T-cell (primary cell): Measurements from ENCODE around the gene CTU2. TPM values are rescaled to one million over a fixed set of nuclear protein-coding genes. Genes with fewer than 3 reads are reported as not detected.

Experiments
- ATAC-seq, 4 experiments: fragments of 200-7000 bp in 3 of 4; fragments of 150-1000 bp in 1 of 4; cut with Tn5 transposase; replicated peaks in 1 of 4; 1 replicate in 3 of 4; 2 replicates in 1 of 4; pipeline ENCODE4 v1.10.0; 2021; ENCODE audit warnings: moderate library complexity in 3 of 4, mild to moderate bottlenecking in 2 of 4, moderate number of reproducible peaks in 1 of 4
- CTCF ChIA-PET, 2 donors: fragments of 300-600 bp; sonication (Branson Sonifier 250); formaldehyde crosslinking; loops; one replicate each; lab custom pipeline; 2022; ENCODE audit warnings: antibody characterized with exemption in 2 of 2; lab: Charles Lee
- POLR2A ChIA-PET, 2 donors: fragments of 300-600 bp; sonication (Branson Sonifier 250); formaldehyde crosslinking; loops; one replicate each; lab custom pipeline; 2022; ENCODE audit warnings: antibody characterized with exemption in 2 of 2; lab: Charles Lee
- DNase-seq, 35 experiments: peaks; one replicate each; pipeline versions ENCODE4 v3.0.0 to v3.0.0-alpha.2; 2013 to 2023
- H3K27ac ChIP-seq: one replicate; pipeline ENCODE4 v1.5.1; 2013; ENCODE audit warnings: low read length
- H3K27me3 ChIP-seq, 2 experiments: replicated peaks in 1 of 2; 1 replicate in 1 of 2; 2 replicates in 1 of 2; pipeline versions ENCODE4 v1.6.1 to v1.7.0; 2013; ENCODE audit warnings: low read length in 1 of 2, mixed read lengths in 1 of 2; ENCODE audit not compliant: control insufficient read depth in 2 of 2, insufficient read depth in 2 of 2; ENCODE audit errors: extremely low read depth in 1 of 2
- H3K36me3 ChIP-seq, 2 donors: 1 replicate in 1 of 2; 2 replicates in 1 of 2; pipeline versions ENCODE4 v1.6.1 to v1.7.0; 2013; ENCODE audit warnings: low read length in 1 of 2; ENCODE audit not compliant: control insufficient read depth in 2 of 2, insufficient read depth in 1 of 2; ENCODE audit errors: extremely low read depth in 1 of 2
- H3K4me1 ChIP-seq, 2 experiments: 1 replicate in 1 of 2; 2 replicates in 1 of 2; pipeline versions ENCODE4 v1.6.1 to v1.7.0; 2013; ENCODE audit warnings: low read length in 2 of 2, mixed read lengths in 1 of 2; ENCODE audit not compliant: insufficient read depth in 2 of 2, control insufficient read depth in 1 of 2; ENCODE audit errors: extremely low read depth in 1 of 2
- H3K4me3 ChIP-seq, 2 donors: 1 replicate in 1 of 2; 2 replicates in 1 of 2; pipeline versions ENCODE4 v1.5.1 to v1.7.0; 2013; ENCODE audit warnings: mild to moderate bottlenecking in 2 of 2, low read length in 1 of 2, moderate library complexity in 1 of 2; ENCODE audit not compliant: control insufficient read depth in 1 of 2; ENCODE audit errors: extremely low read depth in 1 of 2
- H3K9me3 ChIP-seq: 2 replicates; pipeline ENCODE4 v1.7.0; 2013
- H3K27ac Mint-ChIP-seq, 2 donors: one replicate each; pipeline ENCODE4 v1.8.0; 2020 to 2021; ENCODE audit warnings: mild to moderate bottlenecking in 2 of 2, mixed read lengths in 2 of 2
- H3K27me3 Mint-ChIP-seq, 2 donors: one replicate each; pipeline ENCODE4 v1.8.0; 2021 to 2022; ENCODE audit warnings: mixed read lengths in 2 of 2
- H3K36me3 Mint-ChIP-seq: one replicate; pipeline ENCODE4 v1.8.0; 2021; ENCODE audit warnings: mixed read lengths
- H3K4me1 Mint-ChIP-seq, 3 donors: one replicate each; pipeline ENCODE4 v1.8.0; 2020 to 2022; ENCODE audit warnings: mixed read lengths in 3 of 3, mild to moderate bottlenecking in 1 of 3
- H3K4me3 Mint-ChIP-seq, 3 donors: one replicate each; pipeline ENCODE4 v1.8.0; 2020 to 2022; ENCODE audit warnings: mild to moderate bottlenecking in 3 of 3, mixed read lengths in 3 of 3, moderate library complexity in 3 of 3
- H3K9me3 Mint-ChIP-seq, 3 donors: one replicate each; pipeline ENCODE4 v1.8.0; 2020 to 2022; ENCODE audit warnings: mixed read lengths in 3 of 3
- WGBS: methylation state at CpG from one replicate; pipeline ENCODE4 v1.1.5; 2013; ENCODE audit warnings: missing lambda C conversion rate; ENCODE audit not compliant: insufficient coverage; 5-methylcytosine and 5-hydroxymethylcytosine counted together
- total RNA-seq, 35 experiments: library from RNA in 6 of 35; stranded (reverse) in 6 of 35; fragments of 120-200 nt in 1 of 35; gene quantifications; one replicate each; pipeline versions ENCODE4 v1.2.1 to v1.2.4 and lab custom pipeline; 2013 to 2026

Gene CTU2
- total RNA-seq, 5 donors from 2014 or later (not counting 1 experiment from before 2014, with no cell fraction given) = 30.1 to 39.5 (median 38.6) TPM

DNA sequence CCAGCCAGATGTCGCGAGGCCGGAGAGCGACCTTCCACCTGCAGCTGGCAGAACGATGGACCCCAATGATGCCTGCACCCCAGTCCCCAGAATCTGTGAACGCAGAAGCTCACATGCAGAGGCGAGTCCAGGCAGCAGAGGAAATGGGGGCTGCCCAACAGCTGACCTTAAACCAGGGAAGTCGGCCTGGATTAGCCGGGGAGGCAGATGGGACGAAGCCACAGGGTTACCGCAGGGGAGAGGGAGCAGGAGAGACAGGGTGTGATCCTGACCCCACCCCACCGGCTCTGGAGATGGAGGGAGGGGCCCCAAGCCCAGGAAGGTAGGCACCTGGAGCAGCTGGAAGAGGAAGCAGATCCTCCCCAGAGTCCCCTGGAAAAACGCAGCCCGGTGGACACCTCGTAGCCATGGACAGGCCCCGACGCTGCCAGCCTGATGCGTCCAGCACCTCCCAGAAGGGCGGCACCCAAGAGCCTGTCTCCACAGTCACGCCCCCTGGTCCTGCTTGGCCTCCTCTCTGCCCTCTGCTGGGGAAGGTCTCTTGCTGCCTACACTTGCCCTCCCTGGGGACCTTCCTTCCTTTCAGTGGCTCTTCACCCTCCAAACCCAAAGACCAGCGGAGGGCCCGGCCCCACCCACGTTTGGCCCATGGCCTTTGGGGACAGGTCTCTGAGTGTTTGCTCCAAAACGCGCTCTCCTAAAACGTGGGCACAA, 41.4 kb downstream of the CTU2 start:
- Histone ChIP-seq H3K36me3 (peaks cover 15 to 18% of the 10 kb centered on the region in 2 donors), H3K27me3 (no peaks in the 10 kb centered on the region), H3K4me1 (peaks cover 10 to 43% of the 10 kb centered on the region in 2 experiments), H3K4me3 (no peak overlapping the region), H3K27ac (no peak overlapping the region), H3K9me3 (no peaks in the 10 kb centered on the region)
- no peak for ATAC-seq
- Mint-ChIP-seq H3K27me3 (no peaks in the 10 kb centered on the region), H3K4me1 (peaks cover 18 to 41% (median 28%) of the 10 kb centered on the region in 3 donors), H3K9me3 (no peaks in the 10 kb centered on the region), H3K4me3 (no peak overlapping the region), H3K36me3 (no peaks in the 10 kb centered on the region), H3K27ac (peak overlapping the region; percentile 57 to 58)
- ChIA-PET POLR2A (no interaction called here), CTCF (interaction anchor here in 1 of 2 donors (0.6 to 0.9 kb wide), 2 partner anchors 12 to 37 kb away, joined by 3 read pairs; partner anchors contain the start of gene PIEZO1)
- peak in 5 of 35 experiments; percentile 16 to 51 (median 32) for DNase-seq
- 98% methylated on average over 18 of the region's 26 CpGs for WGBS

DNA sequence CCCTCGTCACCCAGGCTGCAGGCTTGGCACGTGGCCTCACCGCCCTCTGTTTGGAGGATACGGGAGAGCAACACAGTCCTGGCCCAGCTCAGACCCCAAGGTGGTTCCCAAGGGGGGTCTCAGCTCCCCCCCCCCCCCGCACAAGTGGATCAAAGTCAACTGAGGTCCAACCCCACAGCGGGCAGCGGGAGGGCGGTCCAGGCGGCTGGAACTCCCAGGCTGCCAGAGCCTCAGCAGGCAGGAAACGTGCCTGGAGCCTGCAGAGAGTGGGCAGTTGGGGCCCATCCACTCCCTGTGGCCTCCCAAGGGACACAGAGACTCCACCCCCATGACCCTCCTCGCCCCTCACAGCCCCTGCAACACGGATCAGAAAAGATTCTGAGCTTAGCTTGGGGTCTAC, 42.1 kb downstream of the CTU2 start:
- POLR2A ChIA-PET = no interaction called here
- H3K36me3 Mint-ChIP-seq = no peaks in the 10 kb centered on the region
- H3K27ac Mint-ChIP-seq = peak overlapping the region in 1 of 2 donors; percentile 58
- H3K36me3 ChIP-seq = peaks cover 14 to 15% of the 10 kb centered on the region in 2 donors
- peaks cover 18 to 39% (median 25%) of the 10 kb centered on the region in 3 donors for H3K4me1 Mint-ChIP-seq
- H3K4me3 ChIP-seq = no peak overlapping the region
- 86% methylated on average over 12 of the region's 12 CpGs for WGBS
- H3K27me3 ChIP-seq = no peaks in the 10 kb centered on the region
- no peaks in the 10 kb centered on the region for H3K9me3 Mint-ChIP-seq
- no peak for ATAC-seq
- H3K9me3 ChIP-seq = no peaks in the 10 kb centered on the region
- no peak overlapping the region for H3K27ac ChIP-seq
- no peak overlapping the region for H3K4me3 Mint-ChIP-seq
- CTCF ChIA-PET = interaction anchor here in 1 of 2 donors (0.6 kb wide), 1 partner anchor 11 kb away, joined by 3 read pairs; no protein-coding TSS in a partner anchor
- H3K4me1 ChIP-seq = peaks cover 10 to 38% of the 10 kb centered on the region in 2 experiments
- H3K27me3 Mint-ChIP-seq = no peaks in the 10 kb centered on the region
- no peak for DNase-seq

DNA sequence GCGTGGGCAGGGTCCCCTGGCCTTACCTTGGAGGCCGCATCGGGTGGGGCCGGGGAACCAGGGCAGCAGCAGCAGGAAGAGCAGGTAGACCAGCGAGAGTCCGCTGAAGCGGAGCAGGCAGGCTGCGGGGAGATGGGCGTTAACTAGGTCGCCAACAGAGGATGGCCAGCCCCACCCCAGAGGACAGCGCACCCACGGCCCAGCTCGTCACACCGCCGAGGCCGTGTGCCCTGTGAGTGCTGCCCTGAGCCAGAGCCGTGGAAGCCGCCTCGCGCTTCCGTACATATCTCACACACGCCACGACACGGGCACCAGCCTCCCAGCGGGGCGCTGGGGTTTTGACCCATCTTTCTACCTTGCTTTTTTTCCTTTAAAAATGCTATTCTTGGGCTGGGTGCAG, 43.1 kb downstream of the CTU2 start:
- no peak overlapping the region for H3K27ac ChIP-seq
- H3K27me3 ChIP-seq = no peaks in the 10 kb centered on the region
- peaks cover 14 to 15% of the 10 kb centered on the region in 2 donors for H3K36me3 ChIP-seq
- ChIA-PET CTCF (interaction anchor here (0.6 to 0.7 kb wide), 2 partner anchors 32 to 34 kb away, joined by 3 to 4 read pairs; no protein-coding TSS in a partner anchor), POLR2A (no interaction called here)
- no peak for ATAC-seq
- no peaks in the 10 kb centered on the region for H3K36me3 Mint-ChIP-seq
- H3K27me3 Mint-ChIP-seq = no peaks in the 10 kb centered on the region
- no peak overlapping the region for H3K27ac Mint-ChIP-seq
- H3K9me3 Mint-ChIP-seq = no peaks in the 10 kb centered on the region
- peaks cover 4 to 37% of the 10 kb centered on the region in 2 experiments for H3K4me1 ChIP-seq
- H3K9me3 ChIP-seq = no peaks in the 10 kb centered on the region
- peaks cover 11 to 34% (median 20%) of the 10 kb centered on the region in 3 donors for H3K4me1 Mint-ChIP-seq
- no peak for DNase-seq
- H3K4me3 ChIP-seq = no peak overlapping the region
- no peak overlapping the region for H3K4me3 Mint-ChIP-seq
- WGBS = 96% methylated on average over 23 of the region's 26 CpGs

DNA sequence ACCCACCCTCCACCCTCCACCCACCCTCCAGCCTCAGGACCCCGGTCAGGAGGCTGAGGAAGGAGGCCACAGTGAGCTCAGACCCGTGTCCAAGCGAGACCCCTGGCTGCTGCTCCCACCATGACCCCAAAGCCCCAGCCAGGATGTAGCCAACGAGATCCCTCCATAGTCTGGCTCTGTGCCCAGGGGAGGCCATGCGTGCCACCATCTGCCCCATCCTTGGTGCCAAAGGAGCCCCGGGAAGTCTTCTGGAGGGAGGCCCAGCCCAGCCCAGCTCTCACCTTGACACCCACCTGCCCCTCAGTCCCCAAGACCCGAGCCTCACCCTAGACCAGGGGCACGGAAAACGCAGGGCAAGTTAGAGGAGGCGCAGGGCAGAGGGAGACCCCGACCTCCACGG, 44.6 kb downstream of the CTU2 start:
- ChIA-PET POLR2A (no interaction called here), CTCF (no interaction called here)
- H3K4me1 Mint-ChIP-seq = peaks cover 2 to 26% (median 13%) of the 10 kb centered on the region in 3 donors
- WGBS = 87% methylated on average over 6 of the region's 12 CpGs
- no peak overlapping the region for H3K4me3 Mint-ChIP-seq
- Histone ChIP-seq H3K27ac (no peak overlapping the region), H3K4me3 (no peak overlapping the region), H3K36me3 (peaks cover 14 to 15% of the 10 kb centered on the region in 2 donors), H3K4me1 (peaks cover 0 to 34% of the 10 kb centered on the region in 2 experiments), H3K27me3 (no peaks in the 10 kb centered on the region), H3K9me3 (no peaks in the 10 kb centered on the region)
- ATAC-seq (no peak), DNase-seq (no peak)
- H3K27me3 Mint-ChIP-seq = no peaks in the 10 kb centered on the region
- no peaks in the 10 kb centered on the region for H3K9me3 Mint-ChIP-seq
- no peak overlapping the region for H3K27ac Mint-ChIP-seq
- H3K36me3 Mint-ChIP-seq = no peaks in the 10 kb centered on the region

DNA sequence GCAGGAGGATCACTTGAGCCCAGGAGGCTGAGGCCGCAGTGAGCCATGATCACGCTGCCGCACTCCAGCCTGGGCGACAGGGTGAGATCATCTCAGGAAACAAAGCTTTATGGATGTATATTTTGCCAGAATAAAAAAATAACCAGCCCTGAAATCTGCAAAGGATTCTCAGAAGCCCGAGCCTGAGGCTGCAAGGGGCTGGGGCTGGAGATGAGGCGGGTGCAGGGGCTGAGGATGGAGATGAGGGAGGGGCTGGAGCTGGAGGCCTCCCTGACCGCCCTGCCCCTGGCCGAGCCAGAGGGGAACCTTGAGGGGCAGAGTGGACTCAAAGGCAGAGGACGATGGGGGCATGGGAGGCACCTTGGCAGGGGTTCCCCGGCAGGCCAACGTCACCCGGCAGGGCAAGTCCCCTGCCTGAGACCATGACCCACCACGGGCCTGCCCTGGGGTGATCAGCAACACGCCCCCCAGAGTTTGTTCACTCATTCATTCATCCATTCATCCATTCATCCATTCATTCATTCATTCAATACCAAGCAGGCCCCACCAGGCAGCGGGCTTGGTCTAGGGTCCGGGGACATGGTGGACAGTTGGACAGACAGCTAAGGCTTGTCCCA, 46.2 kb downstream of the CTU2 start:
- H3K9me3 ChIP-seq = no peaks in the 10 kb centered on the region
- H3K27me3 ChIP-seq = no peaks in the 10 kb centered on the region
- WGBS = 94% methylated on average over 9 of the region's 16 CpGs
- CTCF ChIA-PET = no interaction called here
- DNase-seq (no peak), ATAC-seq (no peak)
- Mint-ChIP-seq H3K36me3 (no peaks in the 10 kb centered on the region), H3K27me3 (no peaks in the 10 kb centered on the region), H3K27ac (no peak overlapping the region), H3K9me3 (no peaks in the 10 kb centered on the region), H3K4me3 (no peak overlapping the region), H3K4me1 (peaks cover 0 to 16% (median 8%) of the 10 kb centered on the region in 3 donors)
- H3K4me1 ChIP-seq = peaks cover 0 to 25% of the 10 kb centered on the region in 2 experiments
- peaks cover 14 to 15% of the 10 kb centered on the region in 2 donors for H3K36me3 ChIP-seq
- no peak overlapping the region for H3K27ac ChIP-seq
- no peak overlapping the region for H3K4me3 ChIP-seq
- POLR2A ChIA-PET = no interaction called here

DNA sequence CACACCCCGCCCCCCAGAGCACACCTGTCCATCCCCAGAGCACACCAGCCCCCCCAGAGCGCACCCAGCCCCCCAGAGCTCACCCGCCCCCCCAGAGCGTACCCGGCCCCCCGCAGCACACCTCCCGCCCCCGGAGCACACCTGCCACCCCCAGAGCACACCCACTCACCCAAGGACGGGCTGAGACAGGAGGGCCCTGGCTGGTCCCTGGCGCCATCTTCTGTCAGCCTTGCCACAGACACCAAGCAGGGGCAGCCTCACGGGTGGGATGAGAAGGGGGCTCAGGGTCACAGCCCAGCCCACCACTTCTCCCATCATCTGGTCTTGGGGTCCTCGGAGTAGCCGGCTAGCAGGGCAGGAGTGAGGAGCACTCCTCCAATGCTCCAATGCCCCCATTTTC, 46.9 kb downstream of the CTU2 start:
- no peak overlapping the region for H3K27ac Mint-ChIP-seq
- no peaks in the 10 kb centered on the region for H3K9me3 ChIP-seq
- ATAC-seq (no peak), DNase-seq (no peak)
- H3K27me3 Mint-ChIP-seq = no peaks in the 10 kb centered on the region
- H3K36me3 ChIP-seq = peaks cover 11% of the 10 kb centered on the region in 2 donors
- WGBS = 100% methylated on average over 1 of the region's 13 CpGs
- H3K4me3 ChIP-seq = no peak overlapping the region
- POLR2A ChIA-PET = no interaction called here
- peaks cover 0 to 19% (median 9%) of the 10 kb centered on the region in 3 donors for H3K4me1 Mint-ChIP-seq
- H3K4me1 ChIP-seq = peaks cover 0 to 32% of the 10 kb centered on the region in 2 experiments
- no peaks in the 10 kb centered on the region for H3K36me3 Mint-ChIP-seq
- H3K27me3 ChIP-seq = no peaks in the 10 kb centered on the region
- no peak overlapping the region for H3K27ac ChIP-seq
- H3K4me3 Mint-ChIP-seq = no peak overlapping the region
- CTCF ChIA-PET = no interaction called here
- no peaks in the 10 kb centered on the region for H3K9me3 Mint-ChIP-seq
